HepG2 (cell line): ENCODE measurements around the gene TNFRSF6B. TPM values are rescaled to one million over a fixed set of nuclear protein-coding genes. Genes with fewer than 3 reads are reported as not detected.

Source experiments
- ATAC-seq: fragments of 200-7000 bp; cut with Tn5 transposase; 3 replicates; pipeline ENCODE4 v1.9.1; 2020; ENCODE audit warnings: mild to moderate bottlenecking, moderate library complexity
- BruUV-seq: library from RNA; stranded (reverse); fragments of 400-500 nt; replicated peaks from 2 replicates; lab custom pipeline; 2021; lab: Mats Ljungman, UMichigan
- CTCF ChIA-PET: fragments of 300-600 bp; formaldehyde crosslinking; extraction: SDS; loops from one replicate; lab custom pipeline; 2021; ENCODE audit warnings: low total read pairs, inconsistent platforms, low intra/inter-chr PET ratio; lab: Yijun Ruan, JAX
- POLR2A ChIA-PET: fragments of 350-600 bp; sonication (Branson Sonifier 250); formaldehyde crosslinking; loops from one replicate; lab custom pipeline; 2020; ENCODE audit warnings: antibody characterized with exemption, inconsistent platforms; lab: Yijun Ruan, JAX
- DNase-seq: peaks from one replicate; pipeline ENCODE4 v3.0.0-alpha.2; 2015; ENCODE audit warnings: low spot score
- FAIRE-seq: peaks from 3 replicates; lab custom pipeline; 2011; peaks lifted over from hg19 to GRCh38; lab: Jason Lieb, UNC
- H2AFZ ChIP-seq: one replicate; pipeline ENCODE4 v1.6.1; 2011; ENCODE audit warnings: low read length, inconsistent platforms
- H3K27ac ChIP-seq: fragments of 300-600 bp; 3 replicates; pipeline ENCODE4 v1.8.0; 2011; ENCODE audit warnings: mixed run types, mild to moderate bottlenecking, mixed read lengths, low read length, inconsistent platforms; ENCODE audit not compliant: insufficient read depth; ENCODE audit errors: extremely low read length
- H3K27me3 ChIP-seq, 2 experiments: fragments of 200-600 bp in 1 of 2; 2 replicates in 1 of 2; 3 replicates in 1 of 2; pipeline versions ENCODE4 v1.6.0 to v1.8.0; 2011; ENCODE audit warnings: low read length in 2 of 2, mild to moderate bottlenecking in 2 of 2, moderate library complexity in 2 of 2, inconsistent platforms in 1 of 2; ENCODE audit not compliant: insufficient read depth in 2 of 2, control insufficient read depth in 1 of 2
- H3K36me3 ChIP-seq, 2 experiments: fragments of 200-600 bp in 1 of 2; replicated peaks in 1 of 2; 2 replicates in 1 of 2; 3 replicates in 1 of 2; pipeline versions ENCODE4 v1.5.1 to v1.8.0; 2011; ENCODE audit warnings: low read length in 2 of 2, inconsistent platforms in 1 of 2; ENCODE audit not compliant: insufficient read depth in 2 of 2, control insufficient read depth in 1 of 2
- H3K4me1 ChIP-seq: 2 replicates; pipeline ENCODE4 v1.5.1; 2012; ENCODE audit warnings: low read length, inconsistent platforms; ENCODE audit not compliant: insufficient read depth
- H3K4me2 ChIP-seq: 2 replicates; pipeline ENCODE4 v1.6.0; 2011; ENCODE audit warnings: low read depth, low read length, inconsistent platforms
- H3K4me3 ChIP-seq, 3 experiments: fragments of 200-600 bp in 1 of 3; sonication (generic), shearing (Covaris generic) in 1 of 3; replicated peaks in 1 of 3; 2 replicates each; pipeline ENCODE4 v1.5.1; 2011 to 2016; ENCODE audit warnings: low read length in 3 of 3, inconsistent platforms in 2 of 3, low read depth in 2 of 3, mild to moderate bottlenecking in 2 of 3, control low read depth in 1 of 3, mixed read lengths in 1 of 3; ENCODE audit not compliant: insufficient read depth in 1 of 3
- H3K79me2 ChIP-seq: one replicate; pipeline ENCODE4 v1.6.1; 2011; ENCODE audit warnings: low read length, inconsistent platforms; ENCODE audit not compliant: insufficient read depth
- H3K9ac ChIP-seq: 2 replicates; pipeline ENCODE4 v1.6.0; 2011; ENCODE audit warnings: mild to moderate bottlenecking, low read depth, low read length, inconsistent platforms; ENCODE audit not compliant: insufficient read depth
- H3K9me3 ChIP-seq: 2 replicates; pipeline ENCODE4 v1.5.1; 2012; ENCODE audit warnings: mild to moderate bottlenecking, low read length
- H4K20me1 ChIP-seq: 2 replicates; pipeline ENCODE4 v1.6.0; 2011; ENCODE audit warnings: inconsistent platforms, mild to moderate bottlenecking, low read length, moderate library complexity; ENCODE audit not compliant: insufficient read depth
- CENPT ChIP-seq: sonication (generic); formaldehyde crosslinking; IDR thresholded peaks from 2 replicates; pipeline ENCODE4 v1.8.0; 2022; ENCODE audit warnings: low read depth, mild to moderate bottlenecking, moderate library complexity, missing genetic modification reagents
- GABPA ChIP-seq, 2 experiments: IDR thresholded peaks; 2 replicates each; pipeline ENCODE4 v1.6.1; 2011 to 2016; ENCODE audit warnings: low read depth in 2 of 2, low read length in 1 of 2, missing biosample characterization in 1 of 2, missing genetic modification characterization in 1 of 2
- KAT7 ChIP-seq: IDR thresholded peaks from 2 replicates; pipeline ENCODE4 v1.6.1; 2018; ENCODE audit warnings: borderline replicate concordance, missing compliant biosample characterization
- NFE2 ChIP-seq: sonication (generic); formaldehyde crosslinking; IDR thresholded peaks from 2 replicates; pipeline ENCODE4 v1.4.0; 2020; ENCODE audit warnings: missing genetic modification reagents
- NFE2L2 ChIP-seq: fragments of 150-350 bp; IDR thresholded peaks from 2 replicates; pipeline ENCODE4 v1.6.1; 2014; ENCODE audit warnings: low read length
- POLR2A ChIP-seq, 2 experiments: IDR thresholded peaks; 2 replicates each; pipeline ENCODE4 v1.6.1; 2011; ENCODE audit warnings: low read depth in 2 of 2, low read length in 2 of 2, mild to moderate bottlenecking in 1 of 2, moderate library complexity in 1 of 2; ENCODE audit not compliant: insufficient read depth in 1 of 2
- RARA ChIP-seq: IDR thresholded peaks from 2 replicates; pipeline ENCODE4 v1.6.1; 2016; ENCODE audit warnings: missing genetic modification reagents, missing compliant biosample characterization
- RBFOX2 ChIP-seq: fragments of 200-400 bp; formaldehyde crosslinking; IDR thresholded peaks from 2 replicates; pipeline ENCODE4 v1.6.1; 2017; ENCODE audit warnings: low read depth, mild to moderate bottlenecking, low read length
- SAP130 ChIP-seq: IDR thresholded peaks from 2 replicates; pipeline ENCODE4 v1.6.1; 2016; ENCODE audit warnings: low read depth
- TEF ChIP-seq: sonication (generic); formaldehyde crosslinking; IDR thresholded peaks from 2 replicates; pipeline ENCODE4 v1.5.0; 2020; ENCODE audit warnings: missing genetic modification reagents
- TFAP4 ChIP-seq: sonication (generic); IDR thresholded peaks from 2 replicates; pipeline ENCODE4 v1.6.1; 2016; ENCODE audit warnings: low read depth, borderline replicate concordance
- ZEB1 ChIP-seq: IDR thresholded peaks from 2 replicates; pipeline ENCODE4 v1.6.1; 2012; ENCODE audit warnings: mild to moderate bottlenecking, low read depth, inconsistent platforms; ENCODE audit not compliant: insufficient replicate concordance
- ZFP91 ChIP-seq: sonication (generic); formaldehyde crosslinking; IDR thresholded peaks from 2 replicates; pipeline ENCODE4 v1.9.0; 2022; ENCODE audit warnings: missing genetic modification reagents, mild to moderate bottlenecking, borderline replicate concordance
- WGBS: methylation state at CpG from one replicate; pipeline ENCODE4 v1.1.6; 2017; ENCODE audit warnings: low lambda C conversion rate; 5-methylcytosine and 5-hydroxymethylcytosine counted together
- in situ Hi-C: cut with HindIII; loops from 2 replicates; pipeline ENCODE4 v1.10.0; 2017; ENCODE audit warnings: low pct_unique_long_range_greater_than_20kb; ENCODE audit not compliant: extremely low pct_ligation_motif_present
- intact Hi-C: fragments of 100-400 bp; cut with micrococcal nuclease; formaldehyde crosslinking; loops from one replicate; pipeline ENCODE4 v1.10.0; 2022; ENCODE audit not compliant: unreplicated experiment
- polyA plus RNA-seq, 8 experiments: library from polyadenylated mRNA; depleted of rRNA in 3 of 8; stranded (reverse) in 7 of 8; unstranded in 1 of 8; fragments of >200 nt; fragmentation: Illumina TruSeq in 4 of 8; extraction: Trizol in 4 of 8; gene quantifications; 2 replicates each; pipeline versions ENCODE4 v1.2.1 to v1.2.3, GENCODE V29; 2011 to 2016; ENCODE audit warnings: low read depth in 4 of 8, missing spikeins in 1 of 8, mixed read lengths in 1 of 8; ENCODE audit not compliant: insufficient read depth in 1 of 8
- total RNA-seq, 5 experiments: library from RNA; depleted of rRNA; stranded (reverse); fragments of >200 nt; fragmentation: Illumina TruSeq; extraction: Trizol; gene quantifications; 2 replicates each; pipeline ENCODE4 v1.2.3, GENCODE V29; 2016; ENCODE audit warnings: low read depth in 1 of 5
- TF ChIP-seq, protein P1 (sequence below): sonication (generic); formaldehyde crosslinking; IDR thresholded peaks from 2 replicates; pipeline ENCODE4 v1.5.1; 2020; ENCODE audit warnings: mild to moderate bottlenecking, missing genetic modification reagents, moderate library complexity
- TF ChIP-seq, protein P2 (sequence below): sonication (generic); formaldehyde crosslinking; IDR thresholded peaks from 2 replicates; pipeline ENCODE4 v1.8.1; 2023; ENCODE audit warnings: mild to moderate bottlenecking, missing genetic modification reagents, borderline replicate concordance

TNFRSF6B gene
- total and polyA plus RNA-seq, 2 of the 13 experiments (the other 11 are each of a cell fraction or from before 2014, with no cell fraction given): 0.24 TPM; not detected in 1

GRCh38 chr20:63682384-63683139 lies 13.9 kb upstream of the TNFRSF6B start:
- BruUV-seq: no TSS peak
- Histone ChIP-seq H3K9me3 (no peaks in the 10 kb centered on the region), H3K4me1 (peaks cover 10% of the 10 kb centered on the region), H4K20me1 (no peaks in the 10 kb centered on the region), H2AFZ (no peak overlapping the region), H3K27ac (no peak overlapping the region), H3K36me3 (peaks cover 8 to 9% of the 10 kb centered on the region in 2 experiments; a peak in 3 of 5 replicates), H3K4me3 (no peak overlapping the region), H3K27me3 (no peaks in the 10 kb centered on the region), H3K79me2 (no peaks in the 10 kb centered on the region), H3K9ac (0 out of 2 replicates have a peak overlapping the region, but pooled peaks have one; percentile 5), H3K4me2 (no peak overlapping the region)
- 84% methylated on average over 19 of the region's 22 CpGs for WGBS
- FAIRE-seq: no peak
- ChIA-PET CTCF (no interaction called here), POLR2A (interaction anchor here (0.5 to 1.3 kb wide), 5 partner anchors 13 to 58 kb away, joined by 3 to 6 read pairs (median 4); partner anchors contain the start of gene RTEL1)
- peak; percentile 39 for ATAC-seq
- intact Hi-C loops (no loop called here), in situ Hi-C loops (no loop called here)
- DNase-seq: peak; percentile 63
- TF ChIP-seq RARA (CRISPR knock-in tag) (peak; percentile 70; the same call in 1 of the 2 replicates), TFAP4 (peak; percentile 65; the same call in 1 of the 2 replicates), SAP130 (CRISPR knock-in tag) (peak; percentile 29; the same call in 1 of the 2 replicates), CENPT (0 out of 2 replicates have a peak, but pooled peaks have one; percentile 35), RBFOX2 (0 out of 2 replicates have a peak, but pooled peaks have one; percentile 20), ZFP91 (CRISPR knock-in tag) (peak; percentile 18; the same call in 1 of the 2 replicates), NFE2L2 (peak; percentile 29; the same call in 1 of the 2 replicates), ZEB1 (peak; percentile 21), TEF (CRISPR knock-in tag) (no peak), GABPA (IDR thresholded peaks at IDR 0.05; ENCODE audit: low read depth, low read length) (no peak), GABPA (CRISPR knock-in tag; IDR thresholded peaks at IDR 0.05; ENCODE audit: low read depth) (peak; percentile 37; the same call in 1 of the 2 replicates), POLR2A (IDR thresholded peaks at IDR 0.05; ENCODE audit: insufficient read depth in 1 of 2, low read depth in 2 of 2, low read length in 2 of 2) (peak in 1 of 2 experiments; percentile 34; a peak in 1 of 4 replicates), NFE2 (peak; percentile 50; the same call in 1 of the 2 replicates), KAT7 (CRISPR knock-in tag) (no peak)
- TF ChIP-seq, protein P1, sequence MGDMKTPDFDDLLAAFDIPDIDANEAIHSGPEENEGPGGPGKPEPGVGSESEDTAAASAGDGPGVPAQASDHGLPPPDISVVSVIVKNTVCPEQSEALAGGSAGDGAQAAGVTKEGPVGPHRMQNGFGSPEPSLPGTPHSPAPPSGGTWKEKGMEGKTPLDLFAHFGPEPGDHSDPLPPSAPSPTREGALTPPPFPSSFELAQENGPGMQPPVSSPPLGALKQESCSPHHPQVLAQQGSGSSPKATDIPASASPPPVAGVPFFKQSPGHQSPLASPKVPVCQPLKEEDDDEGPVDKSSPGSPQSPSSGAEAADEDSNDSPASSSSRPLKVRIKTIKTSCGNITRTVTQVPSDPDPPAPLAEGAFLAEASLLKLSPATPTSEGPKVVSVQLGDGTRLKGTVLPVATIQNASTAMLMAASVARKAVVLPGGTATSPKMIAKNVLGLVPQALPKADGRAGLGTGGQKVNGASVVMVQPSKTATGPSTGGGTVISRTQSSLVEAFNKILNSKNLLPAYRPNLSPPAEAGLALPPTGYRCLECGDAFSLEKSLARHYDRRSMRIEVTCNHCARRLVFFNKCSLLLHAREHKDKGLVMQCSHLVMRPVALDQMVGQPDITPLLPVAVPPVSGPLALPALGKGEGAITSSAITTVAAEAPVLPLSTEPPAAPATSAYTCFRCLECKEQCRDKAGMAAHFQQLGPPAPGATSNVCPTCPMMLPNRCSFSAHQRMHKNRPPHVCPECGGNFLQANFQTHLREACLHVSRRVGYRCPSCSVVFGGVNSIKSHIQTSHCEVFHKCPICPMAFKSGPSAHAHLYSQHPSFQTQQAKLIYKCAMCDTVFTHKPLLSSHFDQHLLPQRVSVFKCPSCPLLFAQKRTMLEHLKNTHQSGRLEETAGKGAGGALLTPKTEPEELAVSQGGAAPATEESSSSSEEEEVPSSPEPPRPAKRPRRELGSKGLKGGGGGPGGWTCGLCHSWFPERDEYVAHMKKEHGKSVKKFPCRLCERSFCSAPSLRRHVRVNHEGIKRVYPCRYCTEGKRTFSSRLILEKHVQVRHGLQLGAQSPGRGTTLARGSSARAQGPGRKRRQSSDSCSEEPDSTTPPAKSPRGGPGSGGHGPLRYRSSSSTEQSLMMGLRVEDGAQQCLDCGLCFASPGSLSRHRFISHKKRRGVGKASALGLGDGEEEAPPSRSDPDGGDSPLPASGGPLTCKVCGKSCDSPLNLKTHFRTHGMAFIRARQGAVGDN (CRISPR knock-in tag): peak; percentile 69
- TF ChIP-seq, protein P2, sequence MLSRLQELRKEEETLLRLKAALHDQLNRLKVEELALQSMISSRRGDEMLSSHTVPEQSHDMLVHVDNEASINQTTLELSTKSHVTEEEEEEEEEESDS (CRISPR knock-in tag): no peak
